GM12878 (cell line): ENCODE results near the gene NRN1L. TPM values are rescaled to one million over a fixed set of nuclear protein-coding genes. Genes with fewer than 3 reads are reported as not detected.

Experiments used
- ATAC-seq: fragments of 200-7000 bp; cut with Tn5 transposase; 3 replicates; pipeline ENCODE4 v1.9.1; 2020; ENCODE audit warnings: mild to moderate bottlenecking, moderate library complexity
- BruUV-seq: library from RNA; stranded (reverse); fragments of 400-500 nt; replicated peaks from 2 replicates; lab custom pipeline; 2021; lab: Mats Ljungman, UMichigan
- CTCF ChIA-PET: fragments of 300-600 bp; sonication (Branson Sonifier 250); formaldehyde crosslinking; extraction: SDS; loops from one replicate; lab custom pipeline; 2021; ENCODE audit warnings: inconsistent platforms; lab: Yijun Ruan, JAX
- POLR2A ChIA-PET: fragments of 350-600 bp; formaldehyde crosslinking; extraction: SDS; loops from one replicate; lab custom pipeline; 2021; ENCODE audit warnings: inconsistent platforms; lab: Charles Lee
- RAD21 ChIA-PET: fragments of 300-600 bp; sonication (Branson Sonifier 250); formaldehyde crosslinking; loops from one replicate; lab custom pipeline; 2023; ENCODE audit warnings: antibody characterized with exemption; ENCODE audit not compliant: unreplicated experiment; lab: Charles Lee
- SMC1A ChIA-PET: fragments of 300-600 bp; sonication (Branson Sonifier 250); formaldehyde crosslinking; loops from one replicate; lab custom pipeline; 2023; ENCODE audit not compliant: unreplicated experiment, uncharacterized antibody; lab: Charles Lee
- DNase-seq: peaks from one replicate; pipeline ENCODE4 v3.0.0-alpha.2; 2011; ENCODE audit warnings: low read depth, low spot score
- FAIRE-seq: peaks from 3 replicates; lab custom pipeline; 2011; peaks lifted over from hg19 to GRCh38; lab: Jason Lieb, UNC
- H2AFZ ChIP-seq: 2 replicates; pipeline ENCODE4 v1.6.0; 2011; ENCODE audit warnings: low read depth, low read length, control low read depth; ENCODE audit not compliant: control insufficient read depth
- H3K27ac ChIP-seq: 2 replicates; pipeline ENCODE4 v1.5.1; 2011; ENCODE audit warnings: control low read depth; ENCODE audit not compliant: control insufficient read depth, insufficient read depth
- H3K27me3 ChIP-seq, 2 experiments: replicated peaks in 1 of 2; 2 replicates each; pipeline versions ENCODE4 v1.6.0 to v1.6.1; 2011; ENCODE audit warnings: low read length in 1 of 2; ENCODE audit not compliant: control insufficient read depth in 2 of 2, insufficient read depth in 2 of 2
- H3K36me3 ChIP-seq, 2 experiments: 2 replicates each; pipeline ENCODE4 v1.5.1; 2011; ENCODE audit warnings: low read length in 1 of 2; ENCODE audit not compliant: control insufficient read depth in 2 of 2, insufficient read depth in 2 of 2
- H3K4me1 ChIP-seq: 2 replicates; pipeline ENCODE4 v1.6.1; 2011; ENCODE audit warnings: mild to moderate bottlenecking, low read length, moderate library complexity, mixed read lengths; ENCODE audit not compliant: control insufficient read depth, insufficient read depth
- H3K4me2 ChIP-seq: 2 replicates; pipeline ENCODE4 v1.6.0; 2011; ENCODE audit warnings: control low read depth; ENCODE audit not compliant: control insufficient read depth, insufficient read depth
- H3K4me3 ChIP-seq: fragments of 200-600 bp; sonication (generic); 2 replicates; pipeline ENCODE4 v1.5.1; 2016
- H3K79me2 ChIP-seq: 2 replicates; pipeline ENCODE4 v1.6.0; 2011; ENCODE audit warnings: low read length; ENCODE audit not compliant: control insufficient read depth, insufficient read depth
- H3K9ac ChIP-seq: 2 replicates; pipeline ENCODE4 v1.8.0; 2011; ENCODE audit warnings: low read length, control low read depth, mixed read lengths; ENCODE audit not compliant: control insufficient read depth, insufficient read depth
- H3K9me3 ChIP-seq: replicated peaks from 3 replicates; pipeline ENCODE4 v1.5.1; 2011; ENCODE audit warnings: mild to moderate bottlenecking, low read length; ENCODE audit not compliant: control insufficient read depth, insufficient read depth
- H4K20me1 ChIP-seq: 2 replicates; pipeline ENCODE4 v1.6.0; 2011; ENCODE audit not compliant: control insufficient read depth, insufficient read depth
- BACH1 ChIP-seq: fragments of 450-650 bp; IDR thresholded peaks from 2 replicates; pipeline ENCODE4 v1.6.1; 2017; ENCODE audit warnings: mild to moderate bottlenecking, borderline replicate concordance
- EZH2 ChIP-seq: IDR thresholded peaks from 2 replicates; pipeline ENCODE4 v1.6.1; 2012; ENCODE audit warnings: low read depth, mild to moderate bottlenecking, control low read depth, inconsistent platforms, low read length, borderline replicate concordance; ENCODE audit not compliant: control insufficient read depth
- MEF2A ChIP-seq: IDR thresholded peaks from 2 replicates; pipeline ENCODE4 v1.6.1; 2011; ENCODE audit warnings: low read depth, mild to moderate bottlenecking, low read length, moderate library complexity; ENCODE audit not compliant: insufficient read depth
- MXI1 ChIP-seq: fragments of 150-350 bp; IDR thresholded peaks from 2 replicates; pipeline ENCODE4 v1.6.1; 2011; ENCODE audit warnings: low read depth, mild to moderate bottlenecking, inconsistent platforms, low read length, improper control_type of control experiment
- PAX5 ChIP-seq: IDR thresholded peaks from 2 replicates; pipeline ENCODE4 v1.6.1; 2011; ENCODE audit warnings: low read depth, low read length, borderline replicate concordance
- RFX5 ChIP-seq: IDR thresholded peaks from 2 replicates; pipeline ENCODE4 v1.6.1; 2011; ENCODE audit warnings: low read depth, low read length, improper control_type of control experiment
- TCF7 ChIP-seq: IDR thresholded peaks from 2 replicates; pipeline ENCODE4 v1.6.1; 2014; ENCODE audit warnings: antibody characterized with exemption, borderline replicate concordance
- WRNIP1 ChIP-seq: IDR thresholded peaks from 2 replicates; pipeline ENCODE4 v1.6.1; 2011; ENCODE audit warnings: low read depth, low read length, improper control_type of control experiment, borderline replicate concordance
- YY1 ChIP-seq: IDR thresholded peaks from 2 replicates; pipeline ENCODE4 v1.6.1; 2011; ENCODE audit warnings: low read depth, mild to moderate bottlenecking, low read length
- WGBS: methylation state at CpG from one replicate; pipeline ENCODE4 v1.1.6; 2016; ENCODE audit warnings: low lambda C conversion rate; ENCODE audit not compliant: insufficient replicate concordance, insufficient coverage; ENCODE audit errors: missing lambda C conversion rate; 5-methylcytosine and 5-hydroxymethylcytosine counted together
- in situ Hi-C: fragments of 300-500 bp; cut with MboI; formaldehyde crosslinking; loops from 9 replicates; pipeline ENCODE4 v1.14.3; 2018; ENCODE audit warnings: mixed read lengths
- intact Hi-C: fragments of 100-400 bp; cut with micrococcal nuclease; formaldehyde crosslinking; loops from one replicate; pipeline ENCODE4 v1.14.2; 2022; ENCODE audit not compliant: unreplicated experiment
- polyA plus RNA-seq, 11 experiments: library from polyadenylated mRNA; depleted of rRNA in 4 of 11; unstranded in 6 of 11; stranded (reverse) in 5 of 11; fragments of >200 nt; fragmentation: Nextera tagmentation in 4 of 11; fragmentation: Illumina TruSeq in 1 of 11; extraction: Ambion mirVana in 4 of 11; extraction: Trizol in 1 of 11; gene quantifications; 1 replicate in 1 of 11; 2 replicates in 10 of 11; pipeline versions ENCODE4 v1.2.1 to v1.2.3, GENCODE V29; 2011 to 2016; ENCODE audit warnings: inconsistent platforms in 2 of 11, missing spikeins in 2 of 11, low read depth in 1 of 11
- total RNA-seq, 4 experiments: library from RNA; depleted of rRNA in 3 of 4; stranded (reverse); fragments of >200 nt in 3 of 4; fragmentation: Illumina TruSeq in 1 of 4; extraction: Trizol in 1 of 4; gene quantifications; 2 replicates each; pipeline versions ENCODE4 v1.2.1 to v1.2.3, GENCODE V29; 2013 to 2021
- TF ChIP-seq, protein P1 (sequence below): fragments of 450-650 bp; IDR thresholded peaks from 2 replicates; pipeline ENCODE4 v1.6.1; 2018; ENCODE audit warnings: borderline replicate concordance, mild to moderate bottlenecking; ENCODE audit not compliant: partially characterized antibody
- TF ChIP-seq, protein P2 (sequence below): IDR thresholded peaks from 2 replicates; pipeline ENCODE4 v1.6.1; 2012; ENCODE audit warnings: improper control_type of control experiment, low read depth, low read length; ENCODE audit not compliant: insufficient replicate concordance

NRN1L gene
- total and polyA plus RNA-seq, 10 of the 15 experiments (the other 5 are each of a cell fraction or from before 2014, with no cell fraction given), result 0.11 to 0.99 (median 0.28) TPM; not detected in 3

DNA sequence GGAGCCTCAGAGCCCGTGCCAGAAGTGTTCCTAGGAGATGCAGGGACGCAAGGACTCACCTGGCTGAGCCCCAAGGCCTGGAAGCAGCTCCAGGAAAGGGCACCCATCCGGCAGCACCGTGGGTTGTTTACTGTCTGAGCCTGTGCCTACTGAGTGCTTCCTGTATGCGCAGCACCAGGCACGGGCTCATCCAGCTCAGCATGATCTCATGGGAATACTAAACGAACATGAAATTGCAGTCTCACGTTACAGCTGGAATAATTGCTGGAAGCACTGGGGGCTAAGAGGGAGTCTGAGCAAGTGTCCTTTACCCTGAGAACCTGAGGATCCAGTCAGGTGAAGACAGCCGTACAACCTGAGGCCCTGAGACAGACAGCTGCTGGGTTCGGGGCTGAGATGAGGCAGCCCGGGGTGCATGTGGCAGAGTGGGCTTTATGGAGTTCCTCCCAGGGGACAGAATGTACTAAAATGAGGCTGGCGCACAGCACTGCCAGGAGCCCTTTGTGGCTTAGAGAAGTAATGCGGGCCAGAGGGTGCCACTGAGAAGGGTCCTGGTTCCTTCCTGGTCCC is 41.6 kb downstream of the NRN1L start:
- RAD21 ChIA-PET, result interaction anchor here (1.0 to 1.1 kb wide), 2 partner anchors 42 to 110 kb away, joined by 3 to 5 read pairs; no protein-coding TSS in a partner anchor
- SMC1A ChIA-PET, result interaction anchor here (0.6 to 1.3 kb wide), 2 partner anchors 9 to 38 kb away, joined by 3 read pairs; no protein-coding TSS in a partner anchor
- ATAC-seq, result peak; percentile 24
- Histone ChIP-seq H3K36me3 (peaks cover 0 to 16% of the 10 kb centered on the region in 2 experiments; a peak in 2 of 4 replicates), H3K4me3 (no peak overlapping the region), H3K9ac (no peak overlapping the region), H3K27me3 (no peaks in the 10 kb centered on the region), H3K4me1 (no peaks in the 10 kb centered on the region; the same call in 1 of the 2 replicates), H4K20me1 (no peaks in the 10 kb centered on the region), H3K79me2 (no peaks in the 10 kb centered on the region), H3K4me2 (no peak overlapping the region), H3K27ac (no peak overlapping the region), H3K9me3 (no peaks in the 10 kb centered on the region), H2AFZ (no peak overlapping the region)
- no peak for FAIRE-seq
- intact Hi-C loops (loop anchor here (5.0 to 10.0 kb wide), 2 partner anchors 34 to 401 kb away; partner anchors contain the start of genes PSKH1 and RIPOR1), in situ Hi-C loops (loop anchor here (5.0 kb wide), 2 partner anchors 109 to 249 kb away; no protein-coding TSS in a partner anchor)
- POLR2A ChIA-PET, result interaction anchor here (0.9 kb wide), 1 partner anchor 15 kb away, joined by 3 read pairs; no protein-coding TSS in a partner anchor
- BruUV-seq, result no TSS peak
- no peak for DNase-seq
- 29% methylated on average over 13 of the region's 13 CpGs for WGBS
- TF ChIP-seq, protein P1, sequence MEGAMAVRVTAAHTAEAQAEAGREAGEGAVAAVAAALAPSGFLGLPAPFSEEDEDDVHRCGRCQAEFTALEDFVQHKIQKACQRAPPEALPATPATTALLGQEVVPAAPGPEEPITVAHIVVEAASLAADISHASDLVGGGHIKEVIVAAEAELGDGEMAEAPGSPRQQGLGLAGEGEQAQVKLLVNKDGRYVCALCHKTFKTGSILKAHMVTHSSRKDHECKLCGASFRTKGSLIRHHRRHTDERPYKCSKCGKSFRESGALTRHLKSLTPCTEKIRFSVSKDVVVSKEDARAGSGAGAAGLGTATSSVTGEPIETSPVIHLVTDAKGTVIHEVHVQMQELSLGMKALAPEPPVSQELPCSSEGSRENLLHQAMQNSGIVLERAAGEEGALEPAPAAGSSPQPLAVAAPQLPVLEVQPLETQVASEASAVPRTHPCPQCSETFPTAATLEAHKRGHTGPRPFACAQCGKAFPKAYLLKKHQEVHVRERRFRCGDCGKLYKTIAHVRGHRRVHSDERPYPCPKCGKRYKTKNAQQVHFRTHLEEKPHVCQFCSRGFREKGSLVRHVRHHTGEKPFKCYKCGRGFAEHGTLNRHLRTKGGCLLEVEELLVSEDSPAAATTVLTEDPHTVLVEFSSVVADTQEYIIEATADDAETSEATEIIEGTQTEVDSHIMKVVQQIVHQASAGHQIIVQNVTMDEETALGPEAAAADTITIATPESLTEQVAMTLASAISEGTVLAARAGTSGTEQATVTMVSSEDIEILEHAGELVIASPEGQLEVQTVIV, result no peak
- TF ChIP-seq WRNIP1 (no peak), MXI1 (no peak), BACH1 (no peak), YY1 (no peak), MEF2A (no peak), EZH2 (no peak), RFX5 (no peak), PAX5 (no peak), TCF7 (no peak)
- TF ChIP-seq, protein P2, sequence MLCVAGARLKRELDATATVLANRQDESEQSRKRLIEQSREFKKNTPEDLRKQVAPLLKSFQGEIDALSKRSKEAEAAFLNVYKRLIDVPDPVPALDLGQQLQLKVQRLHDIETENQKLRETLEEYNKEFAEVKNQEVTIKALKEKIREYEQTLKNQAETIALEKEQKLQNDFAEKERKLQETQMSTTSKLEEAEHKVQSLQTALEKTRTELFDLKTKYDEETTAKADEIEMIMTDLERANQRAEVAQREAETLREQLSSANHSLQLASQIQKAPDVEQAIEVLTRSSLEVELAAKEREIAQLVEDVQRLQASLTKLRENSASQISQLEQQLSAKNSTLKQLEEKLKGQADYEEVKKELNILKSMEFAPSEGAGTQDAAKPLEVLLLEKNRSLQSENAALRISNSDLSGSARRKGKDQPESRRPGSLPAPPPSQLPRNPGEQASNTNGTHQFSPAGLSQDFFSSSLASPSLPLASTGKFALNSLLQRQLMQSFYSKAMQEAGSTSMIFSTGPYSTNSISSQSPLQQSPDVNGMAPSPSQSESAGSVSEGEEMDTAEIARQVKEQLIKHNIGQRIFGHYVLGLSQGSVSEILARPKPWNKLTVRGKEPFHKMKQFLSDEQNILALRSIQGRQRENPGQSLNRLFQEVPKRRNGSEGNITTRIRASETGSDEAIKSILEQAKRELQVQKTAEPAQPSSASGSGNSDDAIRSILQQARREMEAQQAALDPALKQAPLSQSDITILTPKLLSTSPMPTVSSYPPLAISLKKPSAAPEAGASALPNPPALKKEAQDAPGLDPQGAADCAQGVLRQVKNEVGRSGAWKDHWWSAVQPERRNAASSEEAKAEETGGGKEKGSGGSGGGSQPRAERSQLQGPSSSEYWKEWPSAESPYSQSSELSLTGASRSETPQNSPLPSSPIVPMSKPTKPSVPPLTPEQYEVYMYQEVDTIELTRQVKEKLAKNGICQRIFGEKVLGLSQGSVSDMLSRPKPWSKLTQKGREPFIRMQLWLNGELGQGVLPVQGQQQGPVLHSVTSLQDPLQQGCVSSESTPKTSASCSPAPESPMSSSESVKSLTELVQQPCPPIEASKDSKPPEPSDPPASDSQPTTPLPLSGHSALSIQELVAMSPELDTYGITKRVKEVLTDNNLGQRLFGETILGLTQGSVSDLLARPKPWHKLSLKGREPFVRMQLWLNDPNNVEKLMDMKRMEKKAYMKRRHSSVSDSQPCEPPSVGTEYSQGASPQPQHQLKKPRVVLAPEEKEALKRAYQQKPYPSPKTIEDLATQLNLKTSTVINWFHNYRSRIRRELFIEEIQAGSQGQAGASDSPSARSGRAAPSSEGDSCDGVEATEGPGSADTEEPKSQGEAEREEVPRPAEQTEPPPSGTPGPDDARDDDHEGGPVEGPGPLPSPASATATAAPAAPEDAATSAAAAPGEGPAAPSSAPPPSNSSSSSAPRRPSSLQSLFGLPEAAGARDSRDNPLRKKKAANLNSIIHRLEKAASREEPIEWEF, result no peak
- CTCF ChIA-PET, result interaction anchor here (0.8 to 2.2 kb wide), 5 partner anchors 9 to 262 kb away, joined by 3 to 11 read pairs (median 5); no protein-coding TSS in a partner anchor
